OCI-LY7 (cell line): ENCODE measurements around the gene GNAT2.

Experiments used
- CTCF ChIP-seq: fragments of 200-600 bp; sonication (generic); conservative IDR thresholded peaks from 2 replicates; pipeline ENCODE4 v1.5.1; 2014; ENCODE audit warnings: mild to moderate bottlenecking, antibody characterized with exemption, low read length, moderate library complexity, mixed read lengths
- EZH2phosphoT487 ChIP-seq: fragments of 200-600 bp; sonication (generic); IDR thresholded peaks from 2 replicates; pipeline ENCODE4 v1.6.1; 2018; ENCODE audit warnings: low read depth, borderline replicate concordance, mild to moderate bottlenecking, mixed run types, antibody characterized with exemption, low read length, moderate library complexity, mixed read lengths

- TF ChIP-seq CTCF: no peak
- TF ChIP-seq EZH2phosphoT487: no peak
Measured at GRCh38 chr1:109627692-109628399, 8.4 kb upstream of the GNAT2 start.
